NCI-H1092 (cell line): ENCODE measurements around the gene PLSCR3.
"Not testable (repeated sequence)": the region's sequence is repeated elsewhere in the genome, so short reads cannot be mapped to it uniquely, and the experiment has no call there.

Experiments
- DNase-seq: peaks from one replicate; lab custom pipeline; 2025; lab: John Stamatoyannopoulos, UW

PLSCR3 gene

DNA sequence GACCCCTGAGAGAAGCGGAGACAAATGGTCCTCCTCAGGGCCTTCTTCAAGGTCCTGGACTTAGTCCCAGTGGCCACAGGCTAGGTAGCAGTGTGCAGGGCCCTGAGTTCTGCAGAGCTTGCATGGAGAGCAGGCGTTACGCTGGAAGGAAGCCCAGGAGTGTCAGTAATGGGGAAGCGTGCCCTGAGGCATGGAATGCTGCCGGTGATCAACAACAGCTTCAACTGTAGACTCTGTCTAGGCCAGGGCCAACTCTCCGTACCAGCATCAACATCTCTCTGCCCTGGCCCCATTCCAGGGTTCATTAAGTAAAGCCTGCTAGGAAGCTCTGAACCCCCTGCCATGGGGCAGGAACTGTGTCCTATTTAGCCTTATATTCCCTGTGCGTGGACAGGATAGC, 14.0 kb downstream of the PLSCR3 start:
- no peak for DNase-seq

DNA sequence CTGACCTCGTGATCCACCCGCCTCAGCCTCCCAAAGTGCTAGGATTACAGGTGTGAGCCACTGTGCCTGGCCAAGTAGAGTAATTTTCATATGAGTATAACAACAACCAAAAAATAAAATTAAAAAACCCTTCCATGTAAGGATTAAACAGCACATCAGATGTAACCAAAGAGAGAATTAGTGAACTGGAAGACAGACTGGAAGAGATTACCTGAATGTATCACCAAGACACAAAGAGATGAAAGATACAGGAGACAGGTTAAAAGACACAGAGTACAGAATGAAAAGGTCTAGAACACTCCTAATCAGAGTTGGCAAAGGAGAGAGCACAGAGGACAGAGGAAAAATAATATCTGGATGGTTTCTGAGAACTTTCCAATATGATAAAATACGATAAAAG, 15.2 kb downstream of the PLSCR3 start:
- no peak for DNase-seq

DNA sequence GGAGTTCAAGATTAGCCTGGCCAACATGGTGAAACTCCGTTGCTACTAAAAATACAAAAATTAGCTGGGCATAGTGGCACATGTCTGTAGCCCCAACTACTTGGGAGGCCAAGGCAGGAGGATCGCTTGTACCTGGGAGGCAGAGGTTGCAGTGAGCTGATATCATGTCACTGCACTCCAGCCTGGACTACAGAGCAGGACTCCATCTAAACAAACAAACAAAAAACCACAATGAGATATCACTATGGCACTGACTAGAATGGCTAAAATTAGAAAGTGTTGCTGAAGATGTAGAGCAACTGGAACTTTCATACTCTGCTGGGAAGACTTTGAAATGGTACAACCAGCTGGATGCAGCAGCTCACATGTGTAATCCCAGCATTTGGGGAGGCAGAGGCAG, 20.0 kb downstream of the PLSCR3 start:
- DNase-seq, result no peak

DNA sequence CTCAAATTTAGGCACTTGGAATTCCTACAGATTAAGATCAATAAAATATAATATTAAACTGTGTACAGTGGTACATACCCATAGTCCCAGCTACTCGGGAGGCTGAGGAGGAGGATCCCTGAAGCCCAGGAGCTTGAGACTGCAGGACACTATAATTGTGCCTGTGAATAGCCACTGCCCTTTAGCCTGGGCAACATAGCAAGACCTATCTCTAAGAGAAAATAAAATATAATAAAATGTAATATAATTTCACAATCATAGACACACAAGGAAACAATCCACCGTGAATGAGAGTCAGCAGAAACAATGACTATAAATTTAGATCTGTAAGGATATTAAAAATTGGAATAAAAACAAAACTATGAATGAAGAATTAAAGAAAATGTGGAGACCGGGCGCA, 23.5 kb downstream of the PLSCR3 start:
- DNase-seq, result no peak

DNA sequence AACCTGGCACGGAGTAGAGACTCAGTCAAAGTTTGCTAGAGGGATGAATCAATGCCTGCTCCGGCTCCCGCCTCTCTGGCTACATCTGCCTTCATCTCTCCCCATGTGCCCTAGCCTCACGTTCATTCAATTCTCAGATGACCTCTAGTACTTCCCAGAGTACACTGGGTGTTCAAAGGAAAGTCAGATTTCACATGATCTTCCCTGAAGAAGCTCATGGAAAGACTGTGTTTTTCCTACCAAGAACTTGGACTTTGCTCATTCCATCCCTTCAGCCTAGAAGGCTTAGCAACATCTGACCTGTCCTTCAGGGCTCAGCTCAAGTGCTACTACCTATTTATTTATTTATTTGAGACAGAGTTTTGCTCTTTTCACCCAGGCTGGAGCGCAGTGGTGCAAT, 24.5 kb downstream of the PLSCR3 start:
- DNase-seq, result no peak

DNA sequence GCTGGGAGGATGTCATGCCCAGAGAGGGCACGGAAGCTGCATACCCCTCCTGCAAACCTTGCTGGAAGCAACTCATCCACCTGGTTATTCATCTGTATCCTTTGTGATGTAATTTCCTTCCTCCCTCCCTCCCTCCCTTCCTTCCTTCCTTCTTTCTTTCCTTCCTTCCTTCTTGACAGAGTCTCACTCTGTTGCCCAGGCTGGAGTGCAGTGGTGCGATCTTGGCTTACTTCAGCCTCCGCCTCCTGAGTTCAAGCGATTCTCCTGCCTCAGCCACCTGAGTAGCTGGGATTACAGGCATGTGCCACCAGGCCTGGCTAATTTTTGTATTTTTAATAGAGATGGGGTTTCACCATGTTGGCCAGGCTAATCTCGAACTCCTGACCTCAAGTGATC, 25.7 kb downstream of the PLSCR3 start:
- DNase-seq, result not testable (repeated sequence)

DNA sequence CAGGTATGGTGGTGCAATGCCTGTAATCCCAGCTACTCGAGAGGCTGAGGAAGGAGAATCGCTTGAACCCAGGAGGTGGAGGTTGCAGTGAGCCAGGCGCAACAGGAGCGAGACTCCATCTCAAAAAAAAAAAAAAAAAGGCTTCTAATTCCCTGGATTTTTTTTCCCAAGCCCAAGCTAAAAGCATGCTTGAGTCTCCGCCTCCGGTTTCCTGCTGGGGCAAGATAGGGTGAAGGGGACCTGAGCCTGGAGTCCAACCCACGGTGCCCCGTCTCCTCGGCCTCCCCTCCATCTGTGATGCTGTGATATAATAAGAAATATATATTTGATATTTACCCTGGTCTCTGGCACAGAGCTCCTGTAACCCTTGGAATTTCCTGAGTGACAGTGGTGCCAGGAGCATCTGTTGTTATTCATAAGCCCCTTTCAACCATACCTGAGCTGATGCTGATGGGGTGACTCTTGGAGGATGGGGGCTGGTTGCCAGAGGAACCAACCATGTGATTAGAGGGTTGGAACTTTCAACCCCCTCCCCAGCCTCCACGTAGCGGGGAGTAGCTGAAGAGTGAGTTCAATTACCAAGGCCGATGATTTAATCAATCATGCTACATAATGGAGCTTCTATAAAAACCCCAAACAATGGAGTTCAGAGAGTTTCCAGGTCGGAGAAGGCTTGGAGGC, 26.3 kb downstream of the PLSCR3 start:
- no peak for DNase-seq

DNA sequence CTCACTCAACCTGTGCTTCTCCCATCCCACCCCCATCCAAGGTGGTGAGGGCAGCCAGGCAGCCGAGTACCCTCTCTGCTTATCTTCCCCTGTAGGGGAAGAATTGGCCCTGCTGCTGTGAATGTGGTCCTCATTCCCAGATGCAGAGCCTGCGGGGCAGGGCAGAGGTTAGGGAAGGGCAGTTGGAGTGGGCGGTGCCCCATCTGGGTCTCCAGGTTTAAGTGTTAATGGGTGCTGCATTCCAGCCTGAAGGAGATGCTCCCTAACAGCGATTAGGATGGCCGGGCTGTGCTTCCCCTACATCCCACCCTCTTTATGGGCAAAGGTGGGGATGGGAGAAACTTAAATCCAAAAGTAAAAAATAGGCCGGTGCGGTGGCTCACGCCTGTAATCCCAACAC, 27.2 kb downstream of the PLSCR3 start:
- DNase-seq, result no peak

DNA sequence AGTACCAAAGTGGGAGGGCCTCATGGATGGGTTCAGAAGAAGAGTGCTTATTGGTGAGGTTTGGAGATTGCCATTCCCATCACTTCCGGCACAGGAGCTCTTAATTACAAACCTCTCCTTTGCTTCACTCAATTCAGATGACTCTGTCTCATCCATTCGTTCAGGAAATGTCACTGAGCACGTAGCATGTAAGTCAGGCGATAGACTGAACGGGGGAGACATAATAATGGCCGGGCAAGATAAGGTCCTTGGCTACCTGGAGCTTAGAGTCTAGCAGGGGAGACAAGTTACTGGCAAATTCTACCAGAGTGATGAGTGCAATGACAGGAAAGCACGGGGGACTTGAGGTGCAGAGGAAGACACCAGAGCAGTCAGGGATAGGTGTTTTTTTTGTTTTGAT, 28.4 kb downstream of the PLSCR3 start:
- not testable (repeated sequence) for DNase-seq

DNA sequence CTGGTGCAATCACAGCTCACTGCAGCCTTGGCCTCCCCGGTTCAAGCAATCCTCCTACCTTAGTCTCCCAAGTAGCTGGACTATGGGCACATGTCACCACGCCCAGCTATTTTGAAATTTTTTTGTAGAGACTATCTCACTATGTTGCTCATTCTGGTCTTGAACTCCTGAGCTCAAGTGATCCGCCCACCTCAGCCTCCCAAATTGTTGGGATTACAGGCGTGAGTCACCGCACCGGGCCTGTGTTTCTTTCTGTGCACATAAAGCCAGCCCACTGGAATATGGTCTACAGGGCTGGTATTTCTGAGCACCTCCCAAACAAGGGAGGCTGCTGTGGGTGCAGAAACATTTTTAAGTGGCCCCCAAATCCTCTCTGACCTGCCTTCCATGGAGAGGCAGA, 31.0 kb downstream of the PLSCR3 start:
- no peak for DNase-seq

DNA sequence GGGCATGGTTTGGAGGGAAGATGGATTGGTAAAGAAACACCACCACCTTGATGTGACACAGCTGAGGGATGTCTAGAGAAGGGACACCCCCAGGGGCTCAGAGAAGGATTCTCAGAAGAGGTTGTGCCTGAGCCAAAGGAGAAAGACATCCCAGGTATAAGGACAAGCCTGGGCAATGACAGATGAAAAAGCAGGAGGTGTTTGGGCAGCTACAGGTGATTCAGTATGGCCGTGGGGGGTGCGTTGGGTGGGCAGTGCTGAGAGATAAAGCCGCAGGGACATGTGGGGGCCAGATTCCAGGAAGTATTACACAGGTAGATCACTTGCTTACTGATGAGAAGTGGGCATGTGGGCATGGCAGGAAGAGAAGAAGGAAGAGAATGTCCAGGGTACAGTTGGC, 32.4 kb downstream of the PLSCR3 start:
- DNase-seq, result no peak

DNA sequence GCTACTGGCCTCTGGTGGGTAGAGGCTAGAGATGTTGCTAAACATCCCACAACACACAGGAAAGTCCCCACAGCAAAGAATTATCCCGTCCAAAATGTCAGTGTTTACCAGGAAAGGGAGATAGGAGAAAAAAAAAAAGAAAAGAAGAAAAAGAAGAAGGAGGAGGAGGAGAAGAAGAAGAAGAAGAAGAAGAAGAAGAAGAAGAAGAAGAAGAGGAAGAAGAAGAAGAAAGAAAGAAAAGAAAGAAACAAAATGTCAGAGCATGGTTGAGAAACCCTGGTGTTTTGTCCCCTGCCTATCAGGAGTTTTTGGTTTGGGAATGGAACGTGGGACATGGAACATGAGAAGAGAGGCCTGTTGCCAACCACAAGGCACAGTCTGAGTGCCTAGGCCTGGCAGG, 36.9 kb downstream of the PLSCR3 start:
- no peak for DNase-seq

DNA sequence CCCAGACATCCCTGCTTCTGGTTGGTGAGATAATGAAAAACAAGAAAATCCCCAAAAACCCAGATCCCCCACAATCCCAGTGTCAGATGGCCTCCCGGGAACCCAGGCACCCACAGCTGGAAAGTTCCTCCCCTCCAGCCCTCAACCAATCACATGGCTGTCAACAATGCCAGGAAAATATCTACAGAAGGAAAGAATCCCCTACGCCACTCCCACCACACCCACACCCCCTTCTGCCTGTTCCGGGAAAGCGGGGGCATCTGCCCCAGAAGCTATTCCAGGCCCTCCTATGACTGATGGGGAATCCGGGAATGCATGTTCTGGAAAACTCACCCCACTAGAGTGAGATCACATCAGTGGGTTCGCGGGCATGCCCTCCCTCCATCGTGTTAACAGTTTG, 37.6 kb downstream of the PLSCR3 start:
- DNase-seq, result no peak

DNA sequence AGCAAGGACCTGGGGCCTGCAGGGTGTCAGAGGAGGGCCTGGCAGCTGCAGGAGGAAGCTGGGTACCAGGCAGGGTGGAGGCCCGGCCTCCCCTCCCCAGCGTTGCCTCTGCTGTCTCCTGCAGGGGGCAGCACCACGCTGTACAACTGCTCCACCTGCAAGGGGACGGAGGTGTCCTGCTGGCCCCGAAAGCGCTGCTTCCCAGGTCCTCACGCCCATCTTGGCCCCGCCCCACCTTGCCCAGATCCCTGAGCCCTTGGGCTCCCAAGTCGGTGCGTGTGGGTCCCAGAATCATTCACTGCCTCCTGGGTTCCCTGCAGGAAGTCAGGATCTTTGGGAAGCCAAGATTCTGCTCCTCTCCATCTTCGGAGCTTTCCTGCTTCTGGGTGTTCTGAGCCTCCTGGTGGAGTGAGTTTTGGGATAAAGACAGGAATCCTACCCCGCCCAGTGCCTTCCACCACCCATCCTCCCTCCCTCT, 38.2 kb downstream of the PLSCR3 start:
- no peak for DNase-seq

DNA sequence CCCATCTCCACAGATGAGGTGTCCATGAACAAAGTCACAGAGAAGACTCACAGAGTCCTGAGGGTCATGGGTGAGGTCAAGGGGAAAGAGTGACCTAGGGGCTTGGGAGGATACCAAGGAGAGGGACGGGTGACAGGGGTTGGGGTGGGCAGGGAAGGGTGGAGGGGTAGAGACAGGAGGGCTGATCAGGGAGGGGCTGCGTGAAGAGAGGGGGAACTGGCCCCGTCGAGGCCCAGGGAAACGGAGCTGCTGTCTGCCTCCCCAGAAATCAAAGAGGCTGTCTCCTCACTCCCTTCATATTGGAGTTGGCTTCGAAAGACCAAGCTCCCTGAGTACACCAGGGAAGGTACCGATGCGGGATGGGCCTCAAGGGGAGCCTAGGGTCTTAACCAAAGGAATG, 38.8 kb downstream of the PLSCR3 start:
- no peak for DNase-seq

DNA sequence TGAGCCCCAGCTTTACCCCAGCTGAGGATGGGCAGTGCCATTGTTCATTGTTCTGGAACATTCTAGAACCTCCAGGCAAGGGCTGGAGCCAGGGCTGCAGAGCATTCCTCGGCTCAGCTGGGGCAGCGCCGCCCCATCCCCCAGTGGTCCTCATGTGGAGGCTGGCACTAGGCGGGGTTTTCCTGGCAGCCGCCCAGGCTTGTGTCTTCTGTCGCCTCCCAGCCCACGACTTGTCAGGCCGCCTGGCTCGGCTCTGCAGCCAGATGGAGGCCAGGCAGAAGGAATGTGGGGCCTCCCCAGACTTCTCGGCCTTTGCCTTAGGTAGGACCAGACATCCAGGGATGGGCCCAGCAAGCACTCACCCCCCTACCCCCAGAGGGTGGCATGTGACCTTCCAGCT, 39.3 kb downstream of the PLSCR3 start, which contains the start of gene TMEM95:
Gene TMEM95, plus strand, starts transcription at position 104 of the 400 bp plus-strand sequence. Its CDS starts 49 bp downstream, at position 153.
- DNase-seq, result no peak

DNA sequence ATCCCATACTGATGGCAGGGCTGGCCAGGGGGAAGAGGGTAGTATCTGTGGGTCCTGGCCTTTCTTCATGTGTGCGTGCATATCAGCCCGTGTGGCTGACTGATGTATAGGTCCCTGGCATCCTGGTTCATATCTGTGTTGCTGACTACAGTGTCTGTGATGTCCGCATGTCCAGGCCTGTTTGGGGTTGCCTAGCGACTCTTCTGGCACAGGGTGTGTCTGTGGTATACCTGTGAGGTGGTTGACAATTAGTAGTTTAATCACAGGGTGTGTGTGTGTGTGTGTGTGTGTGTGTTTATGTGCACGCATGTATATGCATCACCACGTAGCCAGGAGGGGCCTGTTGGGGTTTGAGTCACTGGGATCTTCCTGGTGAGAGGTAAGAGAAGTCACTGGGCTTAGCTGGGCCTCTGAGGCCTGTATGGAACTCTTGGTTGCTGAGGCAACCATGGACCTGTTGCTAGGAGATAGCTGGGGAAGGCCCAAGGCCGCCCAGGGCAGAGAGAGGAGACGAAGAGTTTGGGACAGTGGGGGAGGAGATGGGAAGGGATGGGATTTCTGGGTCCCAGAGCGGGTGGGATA, 40.0 kb downstream of the PLSCR3 start:
- no peak for DNase-seq

DNA sequence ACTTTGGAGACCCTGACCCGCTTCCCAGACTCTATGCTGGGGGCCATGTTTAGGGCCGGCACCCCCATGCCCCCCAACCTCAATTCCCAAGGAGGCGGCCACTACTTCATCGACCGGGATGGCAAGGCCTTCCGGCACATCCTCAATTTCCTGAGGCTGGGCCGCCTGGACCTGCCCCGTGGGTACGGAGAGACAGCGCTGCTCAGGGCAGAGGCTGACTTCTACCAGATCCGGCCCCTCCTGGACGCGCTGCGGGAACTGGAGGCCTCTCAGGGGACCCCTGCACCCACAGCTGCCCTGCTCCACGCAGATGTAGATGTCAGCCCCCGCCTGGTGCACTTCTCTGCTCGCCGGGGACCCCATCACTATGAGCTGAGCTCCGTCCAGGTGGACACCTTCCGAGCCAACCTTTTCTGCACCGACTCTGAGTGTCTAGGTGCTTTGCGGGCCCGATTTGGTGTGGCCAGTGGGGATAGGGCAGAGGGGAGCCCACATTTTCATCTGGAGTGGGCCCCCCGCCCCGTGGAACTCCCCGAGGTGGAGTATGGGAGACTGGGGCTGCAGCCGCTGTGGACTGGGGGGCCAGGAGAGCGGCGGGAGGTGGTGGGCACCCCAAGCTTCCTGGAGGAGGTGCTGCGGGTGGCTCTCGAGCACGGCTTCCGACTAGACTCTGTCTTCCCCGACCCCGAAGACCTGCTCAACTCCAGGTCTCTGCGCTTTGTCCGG, 41.3 kb downstream of the PLSCR3 start:
- no peak for DNase-seq

DNA sequence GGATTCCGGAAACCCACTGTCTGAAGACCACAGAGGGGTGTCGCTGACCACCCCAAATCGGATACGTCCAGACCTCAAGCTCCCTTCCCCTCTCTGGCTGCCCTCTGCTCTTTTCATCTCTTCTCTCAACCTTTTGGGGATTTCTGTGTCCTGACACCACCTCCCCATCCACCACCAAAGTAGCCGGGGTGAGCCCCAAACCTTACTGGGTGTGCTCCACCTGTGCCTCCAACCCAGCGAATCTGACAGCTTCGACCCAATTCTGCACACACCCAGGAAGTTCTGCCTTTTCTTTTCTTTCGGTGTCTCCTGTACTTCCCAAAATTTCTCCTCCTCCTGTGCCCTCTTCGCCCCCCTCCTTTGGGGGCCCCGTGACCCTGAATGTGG, 41.8 kb downstream of the PLSCR3 start:
- no peak for DNase-seq

DNA sequence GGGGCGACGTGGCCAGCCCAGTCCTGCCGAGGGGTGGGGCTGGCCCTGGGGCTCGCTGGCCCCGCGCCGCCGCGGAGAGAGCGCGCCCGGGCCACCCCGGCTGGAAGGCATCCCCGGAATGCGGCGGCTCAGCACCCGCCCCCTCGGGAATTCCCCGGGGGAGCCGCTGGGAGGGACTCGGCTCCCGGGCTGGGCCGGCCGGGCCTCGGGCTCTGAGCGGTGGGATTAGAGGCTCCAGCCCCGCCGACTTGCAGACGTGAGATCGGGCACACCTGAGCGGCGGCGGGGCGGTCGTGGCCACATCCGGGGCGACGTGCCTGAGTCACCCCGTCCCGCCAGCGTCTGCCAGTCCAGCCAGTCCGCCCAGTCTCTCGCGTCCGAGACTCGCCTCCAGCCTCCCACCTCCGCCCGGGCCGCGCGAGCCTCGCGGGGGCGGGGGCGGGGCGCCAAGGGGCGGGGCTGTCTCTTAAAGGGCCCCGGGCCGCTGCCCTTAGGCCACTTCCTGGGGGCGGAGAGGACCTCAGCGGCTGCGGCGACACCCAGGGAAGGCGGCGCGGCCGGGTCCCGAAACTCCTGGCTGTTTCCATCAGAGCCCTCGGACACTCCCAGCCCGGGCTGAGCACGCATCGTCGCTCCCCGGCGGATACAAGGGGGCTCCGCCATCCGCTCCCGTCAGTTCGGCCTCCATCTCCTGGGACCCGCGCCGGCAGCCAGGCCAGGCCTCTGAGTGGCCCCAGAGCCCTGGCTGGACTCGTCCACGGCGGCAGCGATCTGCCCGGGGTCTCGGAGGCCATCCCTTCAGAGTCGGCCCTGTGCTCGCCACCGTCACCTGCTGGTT, 42.4 kb downstream of the PLSCR3 start, which contains the start of gene KCTD11:
Gene KCTD11, plus strand, starts transcription at position 498 of the 838 bp plus-strand sequence.
- DNase-seq, result no peak

DNA sequence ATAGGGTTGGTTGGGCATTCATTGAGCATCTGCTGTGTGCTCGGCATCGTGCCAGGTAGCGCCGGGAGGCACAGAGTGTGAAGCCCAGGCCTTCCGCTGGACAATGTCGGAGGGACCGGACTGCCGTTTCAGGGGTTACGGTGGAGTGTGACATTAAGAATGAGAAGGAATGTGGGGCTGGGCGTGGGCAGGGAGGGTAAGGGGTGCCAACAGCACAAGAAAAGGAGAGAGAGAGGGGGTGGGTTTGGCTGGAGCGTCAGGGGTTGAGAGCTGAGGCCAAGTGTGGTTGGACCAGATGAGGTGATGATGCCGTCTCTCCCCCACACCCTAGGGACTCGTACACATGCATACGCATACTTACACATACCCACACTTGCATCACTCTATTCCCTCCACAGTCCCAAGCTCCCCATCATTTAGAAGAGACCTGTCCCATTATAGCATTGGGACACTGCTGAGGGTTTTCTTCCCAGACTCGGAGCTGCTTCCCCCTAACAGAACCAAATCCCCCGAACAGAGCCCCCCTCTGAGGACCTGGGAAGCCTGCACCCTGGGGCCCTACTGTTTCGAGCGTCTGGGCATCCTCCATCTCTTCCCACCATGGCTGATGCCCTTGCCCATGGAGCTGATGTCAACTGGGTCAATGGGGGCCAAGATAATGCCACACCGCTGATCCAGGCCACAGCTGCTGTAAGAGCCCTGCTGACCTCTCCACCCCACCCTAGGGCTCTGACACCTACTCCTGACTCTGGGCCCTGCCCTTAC, 45.7 kb downstream of the PLSCR3 start:
- DNase-seq, result no peak
